NCI-H187 (cell line): ENCODE results near the gene ATP4A.
"Not testable (repeated sequence)": the region's sequence is repeated elsewhere in the genome, so short reads cannot be mapped to it uniquely, and the experiment has no call there.

Experiments
- DNase-seq, 2 experiments: peaks; one replicate each; lab custom pipeline; 2025; lab: John Stamatoyannopoulos, UW

Gene ATP4A

DNA sequence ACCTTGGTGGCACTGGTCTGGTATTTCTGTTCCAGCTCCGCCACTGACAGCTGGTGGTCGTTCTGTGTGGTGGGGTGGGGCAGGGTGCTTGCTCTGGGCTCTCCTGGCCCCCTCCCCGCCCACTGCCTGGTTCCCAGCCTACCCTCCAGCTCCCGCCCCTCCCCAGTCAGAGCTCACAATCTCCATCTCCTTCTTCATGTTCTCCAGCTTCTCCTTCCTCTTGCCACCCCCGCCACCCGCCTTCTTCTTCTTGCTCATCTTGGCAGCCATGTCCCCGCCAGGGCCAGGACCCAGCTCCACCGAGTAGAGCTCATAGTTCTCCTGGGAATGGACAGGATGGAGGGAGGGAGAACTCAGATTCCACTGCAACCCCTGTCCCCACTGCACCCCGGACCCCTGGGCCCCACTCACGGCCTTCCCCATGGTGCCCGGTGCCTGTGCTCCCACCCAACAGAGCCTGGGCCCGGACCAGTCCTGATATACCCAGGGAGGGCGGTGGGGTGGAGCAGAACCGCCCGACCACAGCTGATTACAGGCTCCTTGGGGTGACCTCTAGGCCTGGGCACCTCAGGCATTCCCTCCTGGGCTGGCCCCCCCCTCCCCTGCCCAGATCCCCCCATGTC lies at the start of gene ATP4A:
ATP4A (minus strand) TSS at position 452 of the 623 bp plus-strand sequence; CDS start at position 423, 29 bp downstream.
- no peak for DNase-seq

DNA sequence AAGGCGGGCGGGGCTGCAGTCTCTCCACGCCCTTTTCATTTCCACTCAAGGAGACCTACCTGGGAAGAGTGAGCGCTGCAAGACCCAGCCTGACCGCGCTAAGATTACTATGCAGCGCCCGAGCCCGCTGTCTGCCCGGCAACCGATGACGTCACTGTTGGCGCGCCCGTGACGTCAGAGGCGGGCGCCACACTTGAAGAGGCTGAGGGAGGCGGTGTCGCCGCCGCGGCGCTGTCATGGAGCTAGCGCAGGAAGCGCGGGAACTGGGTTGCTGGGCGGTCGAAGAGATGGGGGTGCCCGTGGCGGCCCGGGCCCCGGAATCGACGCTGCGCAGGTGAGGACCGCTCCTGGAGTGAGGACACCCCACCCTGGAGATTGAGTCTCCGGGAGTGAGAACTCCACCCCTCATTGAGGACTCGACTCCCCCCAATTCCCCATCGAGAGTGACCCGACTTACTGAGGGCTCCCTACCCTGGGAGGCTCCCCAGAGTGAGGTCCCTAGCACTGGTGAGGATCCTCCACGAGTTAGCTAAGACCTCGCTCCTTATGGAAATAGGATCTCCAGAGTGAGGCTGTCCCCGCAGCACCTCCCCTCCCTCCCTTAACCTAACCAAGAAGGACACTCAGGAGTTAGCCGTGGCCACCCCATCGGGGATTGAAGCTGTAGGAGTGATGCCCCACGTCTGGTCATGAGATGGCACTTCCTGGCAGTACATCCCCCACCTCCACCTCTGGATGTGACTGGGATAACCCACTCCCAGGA lies 49.3 kb upstream of the ATP4A start, which contains the start of gene HAUS5:
HAUS5 (plus strand) TSS at position 177 of the 763 bp plus-strand sequence; CDS start at position 237, 60 bp downstream.
- peak; percentile 84 to 85 for DNase-seq

DNA sequence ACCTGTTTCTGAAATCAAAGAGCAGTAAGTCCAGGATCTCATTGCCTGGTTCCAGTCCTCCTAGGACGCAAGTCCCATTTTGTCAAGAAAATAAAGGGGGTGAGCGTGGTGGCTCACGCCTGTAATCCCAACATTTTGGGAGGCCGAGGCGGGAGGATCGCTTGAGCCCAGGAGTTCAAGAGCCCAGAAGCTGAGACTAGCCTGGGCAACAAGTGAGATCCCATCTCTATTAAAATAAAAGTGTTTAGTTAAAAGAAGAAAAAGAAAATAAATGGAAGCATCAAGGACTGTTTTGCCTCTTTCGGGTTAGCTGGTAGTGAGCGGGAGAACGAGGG lies 48.7 kb upstream of the ATP4A start:
- no peak for DNase-seq

DNA sequence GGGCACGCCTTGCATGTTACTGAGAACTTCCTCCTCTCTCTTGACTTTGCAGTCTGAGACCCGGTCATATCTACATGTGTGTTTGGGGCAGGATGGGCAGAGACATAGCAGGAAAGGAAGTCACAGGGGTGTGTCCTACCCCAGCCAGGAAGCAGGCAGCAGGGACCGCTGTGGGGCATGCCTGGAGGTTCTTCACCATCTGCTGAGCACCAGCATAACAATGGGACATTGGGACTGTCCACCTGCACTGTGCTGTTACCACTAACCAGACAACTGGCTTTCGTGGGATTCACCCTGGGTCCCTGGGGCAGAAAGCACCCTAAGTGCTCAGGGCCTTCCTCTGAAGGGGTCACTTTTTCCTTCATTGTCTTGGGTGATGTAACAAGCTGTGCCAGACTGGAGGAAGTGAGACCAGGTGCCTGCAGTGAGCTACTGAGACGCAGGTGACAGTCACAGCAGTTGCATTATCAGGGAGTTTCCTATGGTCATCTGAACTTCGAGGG lies 46.4 kb upstream of the ATP4A start:
- DNase-seq = no peak

DNA sequence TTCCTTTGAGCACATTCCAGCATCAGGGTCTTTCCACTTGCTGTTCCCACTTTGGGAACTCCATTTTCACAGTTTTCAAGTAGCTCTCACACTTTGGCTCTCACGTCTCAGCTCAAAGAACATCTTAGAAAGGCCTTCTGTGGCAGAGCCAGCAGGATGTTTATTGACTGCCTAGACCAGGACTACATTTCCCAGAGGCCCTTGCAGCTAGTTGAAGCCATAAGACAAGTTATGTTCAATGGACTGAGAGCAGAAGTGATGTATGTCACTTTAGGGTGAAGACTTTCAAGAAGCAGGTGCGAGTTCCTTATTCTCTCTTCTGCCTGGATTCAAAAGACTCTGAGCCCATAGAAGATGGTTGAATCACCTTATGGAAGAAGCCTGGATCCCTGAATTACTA lies 44.8 kb upstream of the ATP4A start:
- DNase-seq = no peak

DNA sequence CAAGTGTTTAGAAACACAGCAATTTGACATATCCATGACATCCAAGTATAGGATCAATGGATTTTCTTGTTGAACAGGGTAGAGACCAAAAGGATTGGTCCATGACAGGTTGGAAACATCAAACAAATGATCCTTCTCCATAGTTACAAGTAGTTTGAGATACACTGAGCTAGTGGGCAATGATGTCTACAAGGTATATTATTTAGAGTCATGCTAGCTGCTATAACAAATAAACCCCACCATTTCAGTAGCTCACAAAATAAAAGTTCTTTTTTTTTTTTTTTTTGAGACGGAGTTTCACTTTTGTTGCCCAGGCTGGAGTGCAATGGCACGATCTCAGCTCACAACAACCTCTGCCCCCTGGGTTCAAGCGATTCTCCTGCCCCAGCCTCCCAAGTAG lies 44.2 kb upstream of the ATP4A start:
- DNase-seq = no peak

DNA sequence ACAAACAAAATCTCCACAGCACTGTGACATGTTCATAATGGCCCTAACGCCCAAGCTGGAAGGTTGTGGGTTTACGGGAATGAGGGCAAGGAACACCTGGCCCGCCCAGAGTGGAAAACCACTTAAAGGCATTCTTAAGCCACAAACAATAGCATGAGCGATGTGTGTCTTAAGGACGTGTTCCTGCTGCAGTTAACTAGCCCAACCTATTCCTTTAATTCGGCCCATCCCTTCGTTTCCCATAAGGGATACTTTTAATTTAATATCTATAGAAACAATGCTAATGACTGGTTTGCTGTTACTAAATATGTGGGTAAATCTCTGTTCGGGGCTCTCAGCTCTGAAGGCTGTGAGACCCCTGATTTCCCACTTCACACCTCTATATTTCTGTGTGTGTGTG lies 43.7 kb upstream of the ATP4A start:
- DNase-seq = not testable (repeated sequence)

DNA sequence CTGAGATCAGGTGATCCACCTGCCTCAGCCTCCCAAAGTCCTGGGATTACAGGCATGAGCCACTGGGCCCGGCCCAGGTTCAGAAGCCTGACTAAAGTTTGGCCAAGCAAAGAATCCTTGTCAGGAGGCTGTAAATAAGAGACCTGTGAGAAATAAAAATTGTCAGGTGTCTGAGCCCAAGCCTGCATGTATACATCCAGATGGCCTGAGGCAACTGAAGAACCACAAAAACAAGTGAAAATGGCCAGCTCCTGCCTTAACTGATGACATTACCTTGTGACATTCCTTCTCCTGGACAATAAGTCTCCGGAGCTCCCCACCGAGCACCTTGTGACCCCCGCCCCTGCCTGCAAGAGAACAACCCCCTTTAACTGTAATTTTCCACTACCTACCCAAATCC lies 41.0 kb upstream of the ATP4A start:
- DNase-seq = not testable (repeated sequence)

DNA sequence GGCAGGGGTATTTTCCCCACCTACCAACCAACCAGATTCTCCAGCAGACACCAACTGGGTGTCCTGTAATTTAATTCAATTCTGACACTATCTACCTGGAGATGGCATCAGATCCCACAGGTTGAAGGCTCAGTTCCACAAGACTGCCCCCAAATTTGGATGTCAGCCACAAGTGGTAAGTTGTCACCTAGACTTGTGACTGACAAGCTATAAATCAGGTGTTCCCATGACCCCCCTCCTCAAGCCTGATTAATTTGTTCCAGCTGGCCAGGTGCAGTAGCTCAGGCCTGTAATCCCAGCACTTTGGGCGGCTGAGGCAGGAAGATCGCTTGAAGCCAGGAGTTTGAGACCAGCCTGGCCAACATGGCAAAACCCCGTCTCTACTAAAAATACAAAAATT lies 38.5 kb upstream of the ATP4A start:
- DNase-seq = no peak

DNA sequence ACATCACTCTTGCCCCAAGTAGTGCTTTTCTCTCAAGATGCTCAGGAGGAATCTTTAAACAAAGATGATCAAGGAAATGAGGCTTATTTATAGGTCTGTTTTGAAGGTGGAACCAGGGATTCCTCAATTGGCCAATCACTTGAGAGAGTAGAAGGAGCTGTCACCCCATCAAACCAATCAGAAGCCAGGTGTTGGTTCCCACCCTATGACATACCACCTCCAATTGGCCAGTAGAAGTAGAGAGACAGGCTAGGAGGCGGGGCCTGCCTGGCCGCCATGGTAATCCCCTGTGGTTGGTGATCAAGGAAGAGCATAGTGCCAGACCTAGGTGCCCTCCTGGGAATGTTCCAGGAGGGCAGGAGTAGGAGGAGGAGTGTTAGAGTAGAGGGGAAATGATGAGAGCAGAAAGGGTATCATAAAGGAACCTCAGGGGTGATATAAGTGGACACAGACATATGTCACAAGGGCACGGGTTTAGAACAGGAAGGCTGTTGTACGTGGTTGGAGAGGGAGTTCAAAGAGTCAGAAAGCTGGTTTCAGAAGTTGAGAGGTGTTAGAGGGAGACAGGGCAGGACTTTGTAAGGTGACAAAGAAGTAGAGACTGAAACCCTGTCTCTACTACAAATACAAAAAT lies 33.0 kb upstream of the ATP4A start:
- DNase-seq = no peak

DNA sequence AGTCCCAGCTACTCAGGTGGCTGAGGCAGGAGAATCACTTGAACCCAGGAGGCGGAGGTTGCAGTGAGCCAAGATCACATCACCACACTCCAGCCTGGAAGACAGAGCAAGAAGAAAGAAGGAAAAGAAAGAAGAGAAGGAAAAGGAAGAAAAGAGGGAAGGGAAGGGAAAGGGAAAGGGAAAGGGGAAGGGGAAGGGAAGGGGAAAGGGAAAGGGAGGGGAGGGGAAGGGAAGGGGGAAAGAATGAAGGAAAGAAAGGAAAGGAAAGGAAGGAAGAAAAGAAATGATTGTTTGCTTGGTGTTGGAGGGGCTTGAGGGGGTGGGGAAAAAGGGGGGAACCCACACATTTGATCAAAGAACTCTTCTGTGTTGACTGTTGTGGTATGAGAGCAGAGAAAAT lies 32.5 kb upstream of the ATP4A start:
- DNase-seq = no peak

DNA sequence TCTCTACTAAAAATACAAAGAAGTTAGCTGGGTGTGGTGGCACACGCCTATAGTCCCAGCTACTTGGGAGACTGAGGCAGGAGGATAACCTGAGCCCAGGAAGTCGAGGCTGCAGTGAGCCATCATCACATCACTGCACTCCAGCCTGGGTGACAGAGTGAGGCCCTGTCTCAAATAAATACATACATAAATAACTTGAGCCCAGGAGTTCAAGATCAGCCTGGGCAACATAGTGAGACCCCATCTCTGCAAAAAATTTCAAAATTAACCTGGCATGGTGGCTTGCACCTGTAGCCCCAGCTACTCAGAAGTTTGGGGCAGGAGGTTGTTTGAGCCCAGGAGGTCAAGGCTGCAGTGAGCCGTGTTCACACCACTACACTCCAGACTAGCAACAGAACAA lies 31.6 kb upstream of the ATP4A start:
- DNase-seq = not testable (repeated sequence)

DNA sequence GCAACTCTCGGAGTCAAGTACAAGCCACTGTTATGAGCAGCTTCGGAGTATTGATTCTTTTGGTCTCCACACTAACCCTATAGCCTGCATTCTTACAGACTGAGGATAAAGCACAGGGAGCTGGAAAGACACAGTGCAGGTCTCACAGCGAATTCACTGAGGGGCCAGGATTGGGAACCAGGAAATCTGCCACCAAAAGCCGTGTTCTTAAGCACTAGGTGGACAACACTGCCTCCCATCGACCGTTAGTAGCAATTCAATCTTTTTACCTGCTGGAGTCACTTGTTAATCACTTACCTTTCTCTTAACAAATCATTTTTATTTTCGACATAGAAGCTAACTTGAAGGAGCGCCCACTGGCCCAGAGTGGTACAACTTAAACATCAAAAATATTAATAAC lies 28.8 kb upstream of the ATP4A start:
- no peak for DNase-seq

DNA sequence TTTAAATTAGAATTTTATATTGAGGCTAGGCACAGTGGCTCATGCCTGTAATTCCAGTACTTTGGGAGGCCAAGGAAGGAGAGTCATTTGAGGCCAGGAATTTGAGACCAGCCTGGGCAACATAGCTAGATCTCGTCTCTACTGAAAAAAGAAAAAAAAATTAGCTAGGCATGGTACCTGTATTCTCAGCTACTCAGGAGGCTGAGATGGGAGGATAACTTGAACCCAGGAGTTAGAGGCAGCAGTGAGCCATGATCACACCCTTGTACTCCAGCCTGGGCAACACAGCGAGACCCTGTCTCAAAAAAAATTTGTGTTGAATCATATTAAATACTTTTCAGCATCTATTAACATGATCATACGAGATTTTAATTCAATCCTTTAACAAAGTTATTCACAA lies 27.4 kb upstream of the ATP4A start:
- DNase-seq = no peak

DNA sequence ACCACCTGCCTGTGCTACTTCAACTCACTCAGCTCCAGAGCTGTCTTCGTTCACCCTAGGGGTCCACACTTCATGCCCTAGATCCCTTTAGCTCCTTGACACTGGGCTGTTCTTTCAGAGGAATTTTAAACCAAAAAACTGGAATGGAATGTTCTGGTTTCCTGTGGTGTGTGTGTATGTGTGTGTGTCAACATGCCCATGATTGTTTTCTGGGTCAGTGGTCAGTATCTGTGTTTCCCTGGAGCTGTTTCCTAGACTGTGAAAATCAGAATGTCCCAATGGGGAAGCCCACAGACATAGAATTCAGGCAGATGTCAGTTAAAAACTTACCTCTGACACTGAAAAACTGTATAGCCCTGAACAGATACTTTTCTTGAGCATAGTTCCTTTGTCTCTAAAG lies 23.9 kb upstream of the ATP4A start:
- DNase-seq = no peak

DNA sequence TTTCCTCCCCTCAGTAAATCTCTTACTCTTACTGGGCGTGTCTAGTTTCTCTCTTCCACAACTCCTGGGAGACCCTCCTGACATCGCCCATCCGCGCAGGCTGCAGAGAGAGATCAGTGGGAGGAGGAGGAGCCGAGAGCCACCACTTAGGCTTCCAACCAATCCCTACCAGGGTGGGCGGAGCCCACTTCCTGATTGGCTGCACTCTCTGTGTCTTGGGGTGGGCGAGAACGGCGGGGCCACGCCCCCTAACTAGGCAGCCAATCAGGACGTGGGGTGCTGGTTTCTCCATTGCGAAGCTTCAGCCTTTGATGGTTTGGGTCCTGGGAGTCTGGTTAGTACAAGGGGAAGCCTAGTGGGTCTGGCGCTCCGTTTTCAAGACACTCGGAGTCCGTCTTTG lies 22.4 kb upstream of the ATP4A start, which contains the start of gene PMIS2:
PMIS2 (plus strand) TSS at position 326 of the 400 bp plus-strand sequence. CDS start 87 bp downstream, outside the sequence.
- no peak for DNase-seq

DNA sequence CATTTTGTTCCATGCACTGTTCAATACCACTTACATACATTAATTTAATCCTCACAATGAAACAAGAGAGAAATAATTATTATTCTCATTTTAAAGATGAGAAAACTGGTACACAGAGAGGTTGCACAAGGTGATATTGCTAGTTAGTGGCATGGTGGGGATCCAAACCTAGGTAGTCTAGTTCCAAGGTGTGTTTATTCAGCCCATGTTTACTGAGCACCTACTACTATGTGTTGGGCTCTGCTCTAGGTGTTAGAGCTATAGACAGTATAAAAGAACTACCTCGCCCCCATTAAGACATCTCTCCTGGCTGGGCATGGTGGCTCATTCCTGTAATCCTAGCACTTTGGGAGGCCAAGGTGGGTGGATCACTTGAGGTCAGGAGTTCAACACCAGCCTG lies 19.3 kb upstream of the ATP4A start:
- DNase-seq = no peak

DNA sequence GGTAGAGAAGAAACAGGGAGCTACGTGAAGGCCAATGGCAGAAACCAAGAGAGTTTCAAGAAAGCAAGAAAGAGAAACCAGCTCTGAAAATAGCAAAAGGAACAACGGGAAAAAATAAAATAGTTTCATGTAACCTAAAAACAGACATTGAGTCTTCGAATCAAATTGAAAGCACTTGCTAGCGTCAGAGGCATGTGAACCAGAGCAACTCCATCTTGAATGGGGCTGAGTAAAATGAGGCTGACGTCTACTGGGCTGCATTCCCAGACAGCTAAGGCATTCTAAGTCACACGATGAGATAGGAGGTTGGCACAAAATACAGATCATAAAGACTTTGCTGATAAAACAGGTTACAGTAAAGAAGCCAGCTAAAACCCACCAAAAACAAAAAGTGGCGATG lies 15.2 kb upstream of the ATP4A start:
- no peak for DNase-seq

DNA sequence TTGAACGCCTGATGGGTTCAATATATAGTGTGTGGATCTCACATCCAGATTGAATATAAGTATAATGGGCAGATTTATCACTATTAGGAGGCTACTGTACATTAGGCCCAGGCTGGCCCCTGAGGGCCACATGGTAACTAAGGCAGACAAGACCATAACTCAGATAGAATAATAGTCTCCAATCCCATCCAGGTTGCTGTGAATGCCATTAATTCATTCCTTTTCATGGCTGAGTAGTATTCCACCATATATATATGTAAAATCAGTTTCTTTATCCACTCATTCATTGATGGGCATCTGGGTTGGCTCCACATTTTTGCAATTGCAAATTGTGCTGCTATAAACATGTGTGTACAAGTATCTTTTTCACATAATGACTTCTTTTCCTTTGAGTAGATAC lies 14.5 kb upstream of the ATP4A start:
- no peak for DNase-seq

DNA sequence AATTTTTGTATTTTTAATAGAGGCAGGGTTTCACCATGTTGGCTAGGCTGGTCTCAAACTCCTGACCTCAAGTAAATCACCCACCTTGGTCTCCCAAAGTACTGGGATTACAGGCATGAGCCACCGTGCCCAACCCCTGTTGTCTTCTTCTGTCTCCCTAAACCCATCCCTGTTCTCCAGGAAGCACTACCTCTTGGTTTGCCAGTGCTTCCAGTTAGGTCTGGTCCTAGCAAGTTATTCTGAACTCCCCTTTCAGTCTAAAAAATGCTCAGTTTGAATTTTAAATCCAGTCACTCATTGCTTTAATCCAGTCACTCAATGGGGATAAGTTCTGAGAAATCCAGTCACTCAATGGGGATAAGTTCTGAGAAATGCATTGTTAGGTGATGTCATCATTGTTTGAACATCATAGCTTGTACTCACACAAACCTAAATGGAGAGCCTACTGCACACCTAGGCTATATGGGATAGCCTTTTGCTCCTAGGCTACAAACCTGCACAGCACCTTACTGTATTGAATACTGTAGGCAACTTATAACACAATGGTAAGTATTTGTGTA lies 8.0 kb upstream of the ATP4A start:
- DNase-seq = no peak

DNA sequence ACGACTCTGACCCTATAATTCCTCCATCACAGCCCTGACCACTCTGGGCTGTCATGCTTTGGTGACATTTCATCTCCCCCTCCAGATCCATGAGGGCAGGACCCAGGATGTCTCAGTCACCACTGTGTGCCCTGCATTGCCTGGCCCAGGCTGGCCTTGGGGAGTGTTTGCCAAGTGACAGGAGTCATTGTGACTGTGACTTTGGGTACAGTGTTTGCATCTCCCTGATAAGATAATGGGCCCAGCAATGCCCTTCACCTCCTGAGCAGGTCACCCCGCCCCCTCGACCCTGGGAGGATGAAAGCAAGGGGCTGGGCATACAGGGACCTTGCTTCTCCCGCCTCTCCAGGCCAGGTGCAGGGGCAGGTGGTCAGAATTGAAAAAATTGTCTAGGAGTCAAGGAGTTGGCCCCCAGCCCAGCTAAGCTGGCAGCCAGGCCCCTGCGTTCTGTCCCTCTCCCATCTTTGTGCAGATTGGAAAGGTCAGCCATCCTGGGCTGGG lies 5.9 kb upstream of the ATP4A start:
- DNase-seq = no peak

DNA sequence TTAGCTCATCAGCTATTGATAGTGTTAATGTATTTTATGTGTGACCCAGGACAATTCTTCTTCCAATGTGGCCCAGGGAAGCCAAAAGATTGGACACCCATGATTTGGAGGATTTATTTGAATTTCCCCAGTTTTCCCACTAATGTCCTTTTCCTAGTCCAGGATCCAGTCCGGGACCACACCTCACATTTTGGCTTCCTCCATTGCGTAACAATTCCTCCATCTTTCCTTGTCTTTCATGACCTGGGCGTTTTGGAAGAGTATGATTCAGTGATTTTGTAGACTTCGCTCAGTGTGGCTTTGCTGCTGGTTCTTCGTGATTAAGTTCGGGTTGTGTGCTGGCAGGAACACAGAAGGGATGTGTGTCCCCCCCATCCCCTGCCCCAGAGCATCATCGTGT lies 3.3 kb upstream of the ATP4A start:
- DNase-seq = no peak
